T-helper 1 cell treated with Interleukin-12 subunit alpha and Interleukin-12 subunit beta and Interleukin-4 antibody, amounts not matched to agents 30 μg/mL and 1 μg/mL, for 36 hours (primary cell): ENCODE results near the gene SRCAP.

Source experiments
- H3K27ac Mint-ChIP-seq: one replicate; pipeline ENCODE4 v1.8.0; 2021; ENCODE audit warnings: mild to moderate bottlenecking, mixed read lengths
- H3K27me3 Mint-ChIP-seq: one replicate; pipeline ENCODE4 v1.8.0; 2021; ENCODE audit warnings: low read depth, mixed read lengths
- H3K36me3 Mint-ChIP-seq: one replicate; pipeline ENCODE4 v1.8.0; 2021; ENCODE audit warnings: low read depth, mixed read lengths
- H3K4me1 Mint-ChIP-seq: one replicate; pipeline ENCODE4 v1.8.0; 2021; ENCODE audit warnings: low read depth, mixed read lengths
- H3K4me3 Mint-ChIP-seq: one replicate; pipeline ENCODE4 v1.8.0; 2021; ENCODE audit warnings: mild to moderate bottlenecking, moderate library complexity, mixed read lengths
- H3K9me3 Mint-ChIP-seq: one replicate; pipeline ENCODE4 v1.8.0; 2021; ENCODE audit warnings: mixed read lengths

Gene SRCAP

DNA sequence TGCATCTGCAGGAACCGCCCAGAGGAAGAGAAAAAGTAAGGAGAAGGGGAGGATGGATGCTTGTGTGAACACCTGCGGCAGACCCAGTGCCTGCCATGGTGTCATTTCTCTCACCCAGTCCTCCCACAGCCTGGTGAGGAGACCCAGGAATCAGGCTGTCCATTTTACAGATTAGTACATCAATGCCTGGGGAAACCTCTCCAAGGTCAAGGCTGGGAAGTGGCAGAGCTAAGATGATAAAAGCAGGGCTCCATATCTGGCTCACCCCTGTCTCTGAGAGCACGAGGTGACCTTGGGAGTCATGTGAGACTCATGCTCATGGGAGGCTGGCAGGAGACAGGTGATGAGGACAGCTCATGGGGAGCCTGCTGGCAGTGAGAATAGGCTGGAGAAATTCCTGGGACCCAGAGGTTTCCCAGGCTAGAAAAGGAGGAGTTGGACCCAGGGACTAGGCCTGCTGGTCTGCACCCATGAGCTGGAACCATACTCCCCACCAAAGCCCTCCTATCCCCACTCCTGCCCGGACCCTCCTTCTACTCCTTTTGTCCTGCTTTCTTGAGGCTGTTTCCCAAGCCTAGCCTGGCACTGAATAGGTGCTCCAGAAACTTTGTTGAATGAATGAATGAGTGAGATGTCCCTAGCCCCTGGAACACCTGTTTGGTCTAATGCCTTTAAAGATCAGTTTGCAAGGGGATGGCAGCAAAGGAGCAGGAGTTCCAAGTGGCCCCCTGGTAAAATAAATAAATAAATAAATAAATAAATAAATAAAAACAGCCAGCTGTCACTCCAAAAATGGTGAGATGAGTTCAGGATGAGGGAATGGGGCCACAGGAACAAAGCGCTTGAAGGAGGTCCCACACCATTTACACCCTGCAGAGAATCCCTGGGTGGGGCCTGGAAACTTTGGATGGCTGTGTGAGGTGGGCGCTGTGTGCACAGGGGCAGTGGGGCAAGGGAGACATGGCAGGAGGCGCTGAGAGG is 86.4 kb downstream of the SRCAP start:
- H3K27me3 Mint-ChIP-seq: peaks cover 38% of the 10 kb centered on the region
- H3K9me3 Mint-ChIP-seq: no peaks in the 10 kb centered on the region
- peak overlapping the region; percentile 61 for H3K4me3 Mint-ChIP-seq
- no peak overlapping the region for H3K27ac Mint-ChIP-seq
- H3K36me3 Mint-ChIP-seq: no peaks in the 10 kb centered on the region
- peaks cover 2% of the 10 kb centered on the region for H3K4me1 Mint-ChIP-seq

DNA sequence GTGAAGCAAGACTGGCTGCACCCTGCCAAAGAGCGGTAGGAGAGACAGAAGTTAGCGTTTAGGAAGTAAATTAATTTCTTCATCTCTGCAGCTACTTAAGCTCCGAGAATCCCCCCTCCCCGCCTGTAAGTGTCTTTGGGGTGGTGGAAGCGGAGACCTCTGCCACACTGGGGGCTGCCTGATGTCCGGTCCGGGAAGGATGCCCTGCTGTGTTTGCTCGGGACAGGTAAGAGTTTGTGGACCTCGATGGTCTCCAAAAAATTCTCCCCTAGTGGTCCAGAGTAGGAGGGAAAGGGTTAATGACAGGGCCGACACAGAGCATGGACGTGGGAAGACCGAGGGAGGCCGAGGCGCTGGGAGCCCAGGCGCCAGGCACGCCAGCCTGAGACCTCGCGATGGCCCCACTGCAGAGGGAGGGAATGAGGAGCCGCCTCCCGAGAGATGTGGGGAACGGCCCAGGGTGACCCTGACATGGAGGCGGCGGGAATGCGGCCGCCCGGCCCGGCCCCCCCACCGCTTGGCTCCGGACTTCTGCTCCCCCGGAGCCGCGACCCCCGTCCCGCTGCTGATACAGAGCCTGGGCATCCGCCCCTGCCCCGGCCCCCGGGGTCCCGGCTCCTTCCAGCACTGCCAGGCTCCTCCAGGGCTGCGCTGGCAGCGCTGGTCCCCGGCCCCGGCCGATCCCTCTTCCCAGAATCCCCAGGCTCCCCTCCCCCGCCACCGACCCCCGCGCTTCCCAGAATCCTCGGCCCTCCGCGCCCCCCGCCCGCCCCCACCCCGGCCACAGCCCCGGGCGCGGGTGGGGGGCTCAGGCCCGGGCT is 87.4 kb downstream of the SRCAP start:
- H3K4me3 Mint-ChIP-seq: peak overlapping the region; percentile 61
- H3K27me3 Mint-ChIP-seq: peaks cover 41% of the 10 kb centered on the region
- H3K9me3 Mint-ChIP-seq: no peaks in the 10 kb centered on the region
- no peaks in the 10 kb centered on the region for H3K36me3 Mint-ChIP-seq
- H3K4me1 Mint-ChIP-seq: peaks cover 2% of the 10 kb centered on the region
- H3K27ac Mint-ChIP-seq: no peak overlapping the region

GRCh38 chr16:30786936-30787612 is 88.1 kb downstream of the SRCAP start, which contains the start of gene ZNF629:
TSS of gene ZNF629 (minus strand) at chr16:30787205. CDS start at chr16:30784482, 2,723 bp downstream.
- Mint-ChIP-seq H3K36me3 (no peaks in the 10 kb centered on the region), H3K4me3 (peak within 1 kb of the TSS; percentile 68), H3K27me3 (peaks cover 45% of the 10 kb centered on the region), H3K9me3 (no peaks in the 10 kb centered on the region), H3K27ac (no peak within 1 kb of the TSS), H3K4me1 (peaks cover 2% of the 10 kb centered on the region)

- H3K9me3 Mint-ChIP-seq: no peaks in the 10 kb centered on the region
- no peak overlapping the region for H3K27ac Mint-ChIP-seq
- H3K4me1 Mint-ChIP-seq: peaks cover 2% of the 10 kb centered on the region
- no peaks in the 10 kb centered on the region for H3K36me3 Mint-ChIP-seq
- H3K27me3 Mint-ChIP-seq: peaks cover 45% of the 10 kb centered on the region
- no peak overlapping the region for H3K4me3 Mint-ChIP-seq
Observed at GRCh38 chr16:30787613-30788378, 88.8 kb downstream of the SRCAP start.
